ENCODE measurements around the gene SMOC1.
"Not testable (repeated sequence)": the region's sequence is repeated elsewhere in the genome, so short reads cannot be mapped to it uniquely, and the experiment has no call there.

The SMOC1 gene

DNA sequence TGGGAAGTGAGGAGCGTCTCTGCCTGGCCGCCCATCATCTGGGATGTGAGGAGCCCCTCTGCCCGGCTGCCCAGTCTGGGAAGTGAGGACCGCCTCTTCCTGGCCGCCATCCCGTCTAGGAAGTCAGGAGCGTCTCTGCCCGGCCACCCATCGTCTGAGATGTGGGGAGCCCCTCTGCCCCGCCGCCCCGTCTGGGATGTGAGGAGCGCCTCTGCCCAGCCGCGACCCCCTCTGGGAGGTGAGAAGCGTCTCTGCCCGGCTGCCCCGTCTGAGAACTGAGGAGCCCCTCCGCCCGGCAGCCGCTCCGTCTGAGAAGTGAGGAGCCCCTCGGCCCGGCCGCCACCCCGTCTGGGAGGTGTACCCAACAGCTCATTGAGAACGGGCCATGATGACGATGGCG is 23.8 kb downstream of the SMOC1 start:
- not testable (repeated sequence) for DNase-seq

DNA sequence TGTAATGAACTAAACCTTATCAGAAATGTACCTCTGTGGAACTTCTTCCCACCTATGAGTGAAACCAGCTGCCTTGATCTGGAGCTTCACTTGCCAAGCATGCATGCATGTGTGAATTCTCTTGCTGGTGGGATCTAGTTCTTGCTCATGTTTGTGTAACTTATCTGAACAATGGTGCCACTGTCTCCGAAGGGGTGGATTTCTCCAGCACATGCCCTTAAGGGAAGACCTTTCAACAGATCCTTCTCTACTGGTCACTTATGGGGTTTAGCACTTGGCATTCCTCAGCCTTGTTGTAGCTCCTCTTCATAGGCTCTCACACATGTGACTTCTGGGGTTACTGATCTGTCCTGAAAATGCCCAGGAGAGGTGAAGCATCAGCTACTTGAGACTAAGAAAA is 25.0 kb downstream of the SMOC1 start:
- DNase-seq = no peak

DNA sequence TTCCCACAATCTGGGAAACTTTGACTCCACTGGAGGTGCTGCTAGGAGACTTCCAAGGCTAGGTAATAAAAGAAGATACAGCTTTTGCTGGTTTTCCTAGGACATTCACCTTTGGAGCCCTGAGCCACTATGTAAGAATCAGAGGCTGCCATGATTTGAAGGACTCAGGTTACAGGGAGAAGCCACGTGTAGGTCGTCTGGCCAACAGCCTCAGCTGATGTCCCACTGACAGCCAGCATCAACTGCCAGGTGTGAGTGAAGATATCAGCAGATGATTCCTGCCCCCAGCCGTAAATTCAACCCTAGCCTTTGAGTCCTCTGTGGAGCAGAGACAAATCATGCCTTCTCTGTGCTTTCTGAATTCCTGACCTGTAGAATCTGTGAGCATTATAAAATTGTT is 27.0 kb downstream of the SMOC1 start:
- DNase-seq = no peak

DNA sequence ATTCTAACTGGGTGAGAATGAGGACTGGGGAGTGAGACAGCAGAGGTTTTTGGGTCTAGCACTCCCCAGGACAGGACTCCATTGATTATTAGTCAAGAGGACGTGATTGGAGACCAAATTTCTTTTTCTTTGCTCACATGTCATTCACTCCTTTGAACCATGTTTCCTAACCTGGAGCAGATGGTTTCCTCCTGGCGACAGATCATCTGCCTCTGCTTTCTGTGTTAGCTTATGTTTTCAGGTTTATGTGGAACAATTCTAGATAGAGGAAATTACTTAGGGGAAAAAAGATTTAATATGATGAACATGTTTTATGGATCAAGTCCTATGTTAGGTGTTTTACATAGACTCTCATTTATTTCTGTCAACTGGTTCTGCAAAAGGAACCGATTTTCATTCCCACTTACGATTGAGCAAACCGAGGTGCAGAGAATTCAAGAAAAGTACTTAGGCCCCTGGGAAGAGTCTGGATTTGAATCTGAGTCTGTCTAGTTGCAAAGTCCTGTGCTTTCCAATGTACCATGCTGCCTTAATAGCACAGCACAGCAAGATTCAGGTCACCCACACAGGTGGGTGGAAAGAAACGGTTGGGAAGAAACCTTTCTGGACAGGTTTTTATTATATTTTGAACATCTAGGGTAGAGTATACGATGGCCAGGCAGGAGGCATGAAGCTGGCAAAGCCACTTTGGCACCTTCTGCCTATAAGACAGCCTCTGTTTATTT is 30.8 kb downstream of the SMOC1 start:
- no peak for DNase-seq

DNA sequence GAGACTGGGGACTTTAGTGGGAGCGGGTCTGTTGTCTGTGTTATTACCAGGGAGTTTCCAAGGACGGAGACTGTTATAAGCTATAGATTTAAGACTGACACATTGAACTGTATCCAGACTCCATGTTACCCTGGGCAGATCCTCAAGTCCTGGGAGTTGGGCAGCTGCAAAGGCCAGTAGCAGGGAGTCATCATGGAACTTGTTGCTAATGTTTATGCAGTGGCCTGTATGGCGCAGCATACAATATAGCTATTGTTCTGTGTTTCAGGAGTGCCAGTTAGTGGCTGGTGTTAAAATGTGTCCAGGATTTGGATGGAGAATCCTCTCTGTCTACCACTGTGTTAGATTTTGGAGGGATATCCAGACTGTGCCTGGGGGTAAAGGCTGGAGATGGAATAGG is 31.7 kb downstream of the SMOC1 start:
- DNase-seq = no peak

DNA sequence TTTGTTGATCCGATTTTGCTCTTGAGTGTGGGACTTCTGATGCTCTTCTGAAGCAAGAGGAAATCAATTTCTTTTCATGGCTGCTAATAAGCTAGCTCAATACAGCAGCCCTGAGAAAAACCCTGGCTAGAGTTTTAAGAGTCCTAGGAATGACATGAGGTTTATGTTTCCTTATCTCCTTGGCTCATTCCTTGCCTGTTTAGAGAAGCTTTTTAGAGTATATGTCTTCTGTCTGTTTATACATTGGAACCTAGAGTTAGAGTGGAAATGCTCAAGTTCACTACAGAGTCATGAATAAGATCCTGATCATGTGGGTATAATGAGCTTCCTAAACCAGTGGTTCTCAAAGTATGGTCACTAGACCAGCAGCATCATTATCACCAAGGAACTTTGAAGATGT is 34.5 kb downstream of the SMOC1 start:
- DNase-seq = no peak

DNA sequence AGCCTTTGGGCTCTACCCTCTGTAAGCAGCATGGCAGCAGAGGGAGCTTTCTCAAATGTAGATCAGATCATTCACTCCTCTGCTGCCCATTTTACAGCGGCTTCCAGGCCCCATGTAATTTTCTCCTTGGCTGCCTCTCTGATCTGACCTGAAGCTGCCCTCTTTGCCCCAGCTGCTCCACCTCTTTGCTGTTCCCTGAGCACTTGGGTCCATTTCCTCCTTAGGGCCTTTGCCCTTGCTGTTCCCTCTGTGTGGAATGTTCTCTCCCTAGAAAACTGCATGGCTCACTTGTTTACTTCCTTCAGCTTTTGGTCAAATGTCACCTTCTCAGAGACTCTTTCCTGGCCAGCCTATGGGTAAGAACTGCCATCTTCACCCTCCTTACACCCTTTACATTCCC is 37.2 kb downstream of the SMOC1 start:
- no peak for DNase-seq

DNA sequence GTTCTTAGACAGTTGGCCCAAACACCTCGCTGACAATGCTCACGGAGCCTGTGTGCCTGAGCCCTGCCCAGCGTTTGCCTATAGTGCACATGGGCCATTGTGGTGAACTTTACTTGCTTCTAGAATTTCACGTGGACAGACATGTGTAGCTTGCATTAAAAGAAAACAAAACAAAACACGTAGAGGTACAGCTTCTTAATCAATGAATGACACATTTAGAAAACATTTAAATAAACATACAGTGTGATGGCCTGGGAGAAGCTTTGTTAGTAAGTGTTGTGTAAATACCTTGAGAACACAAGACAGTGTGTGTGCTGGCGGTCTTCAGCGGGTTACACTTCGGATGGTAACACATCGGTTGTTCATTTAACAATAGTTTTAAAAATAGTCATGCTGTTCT is 38.1 kb downstream of the SMOC1 start:
- no peak for DNase-seq

DNA sequence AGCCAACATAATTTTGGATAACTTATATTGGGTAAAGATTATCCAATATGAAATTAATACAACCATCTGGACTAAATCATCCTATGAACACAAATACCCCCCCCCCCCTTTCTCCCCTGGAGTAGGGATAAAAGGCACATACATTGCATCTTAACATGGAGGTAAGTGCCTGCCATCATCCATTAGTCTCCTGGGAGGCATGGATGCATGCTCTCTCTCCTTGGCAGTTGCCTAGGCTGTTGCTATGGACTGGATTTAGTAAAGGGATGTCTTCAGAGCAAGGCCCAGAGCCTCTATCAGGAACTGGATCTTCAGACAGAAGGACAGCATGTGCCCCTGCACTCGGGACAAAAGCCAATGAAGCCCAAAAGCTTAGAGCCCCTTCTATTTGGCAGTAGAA is 40.6 kb downstream of the SMOC1 start:
- DNase-seq = no peak

DNA sequence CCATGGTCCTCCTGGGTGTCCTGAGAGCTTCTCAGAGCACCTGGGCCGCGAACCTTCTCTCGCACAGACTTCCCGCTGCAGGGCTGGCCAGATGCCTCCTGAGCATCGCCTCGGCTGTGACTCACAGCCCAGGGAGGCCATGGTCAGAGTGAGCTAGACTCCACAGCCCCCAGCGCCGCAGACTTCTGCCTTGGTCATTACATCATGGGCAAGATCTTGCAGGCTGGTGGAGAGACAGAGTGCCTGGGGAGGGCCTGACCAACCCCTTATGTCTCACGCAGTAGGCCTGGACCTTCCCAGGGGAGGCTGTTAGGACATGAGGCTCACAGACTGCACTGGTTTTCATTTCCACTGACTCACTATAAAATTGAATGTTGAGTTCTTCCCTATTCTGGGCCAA is 41.8 kb downstream of the SMOC1 start:
- DNase-seq = no peak

DNA sequence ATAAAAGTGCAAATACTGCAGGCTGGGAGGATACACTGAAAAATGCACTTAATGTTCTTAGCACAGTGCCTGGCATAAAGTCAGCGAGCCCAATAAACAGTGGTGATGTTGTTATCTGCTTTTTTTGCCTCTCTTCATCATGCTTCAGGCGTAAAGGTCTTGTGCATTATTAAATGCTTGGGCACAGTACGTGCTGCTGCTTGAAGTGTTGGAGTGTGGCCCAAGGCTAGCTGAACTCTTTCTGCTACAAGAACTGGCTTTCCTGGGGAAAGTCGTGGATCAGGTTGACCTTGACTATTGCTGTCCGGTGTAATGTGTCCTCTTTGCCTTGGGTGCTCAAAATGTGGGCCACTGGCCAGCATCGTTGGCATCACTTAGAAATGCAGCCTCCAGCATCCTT is 43.0 kb downstream of the SMOC1 start:
- DNase-seq = no peak

DNA sequence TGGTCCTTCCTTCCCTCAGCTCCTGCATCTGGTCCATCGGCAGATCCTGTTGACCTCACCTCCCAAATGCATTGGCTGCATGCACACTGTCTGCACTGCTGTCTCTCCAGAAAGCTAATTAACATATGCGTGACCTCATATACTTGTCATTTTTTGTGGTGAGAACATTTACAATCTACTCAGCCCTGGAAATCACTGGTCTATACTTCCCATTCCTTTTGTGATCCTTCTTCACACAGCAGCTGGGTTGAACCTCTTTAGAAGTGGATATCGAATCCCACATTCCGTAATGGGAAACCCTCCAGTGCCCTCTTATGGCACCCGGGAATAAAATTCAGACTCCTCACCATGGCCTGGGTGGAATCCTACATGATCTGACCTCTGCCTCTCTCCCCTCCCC is 45.0 kb downstream of the SMOC1 start:
- no peak for DNase-seq

DNA sequence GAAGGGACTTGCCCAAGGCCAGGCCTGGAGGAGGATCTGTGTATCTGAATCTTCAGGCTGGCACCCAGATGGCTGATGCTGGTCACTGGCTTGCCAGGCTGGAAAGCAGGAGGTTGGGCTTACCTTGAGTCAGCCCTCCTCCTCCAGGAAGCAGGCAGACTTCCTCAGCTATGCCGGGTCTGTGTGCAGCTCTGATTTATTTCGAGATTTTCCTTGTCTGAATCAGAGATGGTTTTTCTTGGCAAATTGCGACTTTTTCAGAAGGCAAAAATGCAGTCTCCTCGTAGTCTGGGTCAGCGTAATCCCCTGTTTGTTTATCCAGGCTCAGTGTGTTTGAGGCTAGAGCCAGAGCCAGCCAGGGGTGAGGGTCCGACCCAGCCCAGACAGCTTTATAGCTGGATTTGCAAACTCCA is 48.9 kb downstream of the SMOC1 start:
- no peak for DNase-seq

DNA sequence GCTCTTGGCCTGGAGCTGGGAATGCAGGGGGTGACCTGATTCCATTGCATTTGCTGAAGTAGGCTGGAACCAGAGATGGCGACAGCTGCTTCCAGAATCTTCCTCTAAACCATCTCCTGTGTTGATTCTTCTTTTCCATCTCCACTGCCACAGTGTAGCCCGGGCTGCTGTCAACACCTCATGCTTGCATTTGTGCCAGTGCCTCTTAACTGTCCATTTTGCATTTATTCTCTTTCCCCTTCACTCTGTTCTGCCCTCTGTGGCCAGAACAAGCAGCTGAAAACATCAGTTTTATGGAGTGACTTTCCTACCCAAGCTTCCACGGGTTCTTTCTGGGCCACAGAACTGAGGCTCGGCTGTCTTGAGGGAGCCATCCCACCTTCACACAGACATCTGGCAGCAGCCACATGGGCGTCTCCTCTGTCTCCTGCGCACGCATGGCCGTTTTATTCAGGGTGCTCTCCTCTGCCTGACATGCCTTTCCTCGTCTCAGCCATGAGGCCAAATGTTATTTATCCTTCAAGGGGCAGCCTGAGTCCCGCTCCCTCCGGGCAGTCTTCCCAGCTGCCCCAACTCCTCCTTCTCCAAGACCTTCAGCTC is 51.7 kb downstream of the SMOC1 start:
- no peak for DNase-seq

DNA sequence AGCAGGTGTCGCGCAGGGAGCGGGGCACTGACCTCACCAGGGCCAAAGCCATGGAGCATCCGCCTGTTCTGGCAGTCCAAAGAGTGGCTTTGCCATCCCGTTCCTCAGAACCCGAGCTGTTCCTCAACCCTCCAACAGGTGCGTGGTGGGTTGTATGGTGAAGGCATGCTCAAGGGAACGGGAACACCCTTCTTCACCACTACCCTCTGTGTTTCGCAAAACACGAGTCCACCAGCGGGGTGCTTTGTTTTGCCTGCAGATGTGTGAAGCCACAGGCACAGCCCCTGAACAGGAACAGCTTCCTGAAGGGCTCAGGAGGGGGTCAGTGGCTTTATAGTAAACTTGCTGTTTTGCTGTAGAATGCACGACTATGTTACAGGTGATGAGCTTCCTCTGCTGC is 52.7 kb downstream of the SMOC1 start:
- no peak for DNase-seq

DNA sequence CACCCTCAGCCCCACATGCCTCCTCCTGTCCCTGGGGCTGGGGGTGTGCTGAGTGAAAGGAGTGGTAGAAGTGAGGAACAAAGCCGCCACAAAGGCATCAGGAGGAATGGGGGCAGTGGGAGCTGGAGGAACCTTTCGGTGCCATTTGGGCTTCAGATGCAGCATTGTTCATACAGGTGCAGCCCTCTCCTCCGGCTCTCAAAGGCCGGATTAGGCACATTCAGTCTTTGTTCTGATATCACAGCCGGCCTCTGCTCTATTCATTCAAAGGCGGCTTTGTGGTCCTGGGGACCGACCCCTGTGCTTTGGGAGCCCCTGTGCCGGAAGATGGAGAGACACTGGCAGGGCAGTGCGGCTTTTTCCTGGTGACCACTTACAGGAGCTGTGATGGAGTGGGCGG is 53.2 kb downstream of the SMOC1 start:
- no peak for DNase-seq

DNA sequence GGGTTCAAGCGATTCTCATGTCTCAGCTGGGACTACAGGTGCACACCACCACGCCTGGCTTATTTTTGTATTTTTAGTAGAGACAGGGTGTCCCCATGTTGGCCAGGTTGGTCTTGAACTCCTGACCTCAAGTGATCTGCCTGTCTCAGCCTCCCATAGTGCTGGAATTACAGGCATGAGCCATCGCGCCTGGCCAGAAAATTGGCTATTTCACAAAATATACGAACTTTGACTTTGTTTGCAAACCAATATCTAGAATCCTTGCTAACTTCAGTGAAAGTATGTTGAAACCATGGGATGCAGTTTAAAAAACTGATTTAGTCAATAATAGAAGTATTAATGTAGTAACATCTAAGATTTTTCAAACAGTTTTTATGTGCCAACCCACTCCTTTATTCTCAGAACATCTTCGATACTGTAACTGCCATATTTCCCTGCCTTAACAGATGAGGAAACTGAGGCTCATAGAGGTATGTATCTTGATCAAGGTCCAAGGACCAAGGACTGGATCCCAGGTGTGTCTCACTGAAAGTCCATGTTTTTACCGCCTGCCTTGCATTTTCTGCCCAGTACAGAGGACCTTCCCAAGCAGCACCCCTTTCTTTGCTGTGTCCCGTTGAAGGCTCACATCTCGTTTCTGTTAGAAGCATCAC is 54.5 kb downstream of the SMOC1 start:
- no peak for DNase-seq

DNA sequence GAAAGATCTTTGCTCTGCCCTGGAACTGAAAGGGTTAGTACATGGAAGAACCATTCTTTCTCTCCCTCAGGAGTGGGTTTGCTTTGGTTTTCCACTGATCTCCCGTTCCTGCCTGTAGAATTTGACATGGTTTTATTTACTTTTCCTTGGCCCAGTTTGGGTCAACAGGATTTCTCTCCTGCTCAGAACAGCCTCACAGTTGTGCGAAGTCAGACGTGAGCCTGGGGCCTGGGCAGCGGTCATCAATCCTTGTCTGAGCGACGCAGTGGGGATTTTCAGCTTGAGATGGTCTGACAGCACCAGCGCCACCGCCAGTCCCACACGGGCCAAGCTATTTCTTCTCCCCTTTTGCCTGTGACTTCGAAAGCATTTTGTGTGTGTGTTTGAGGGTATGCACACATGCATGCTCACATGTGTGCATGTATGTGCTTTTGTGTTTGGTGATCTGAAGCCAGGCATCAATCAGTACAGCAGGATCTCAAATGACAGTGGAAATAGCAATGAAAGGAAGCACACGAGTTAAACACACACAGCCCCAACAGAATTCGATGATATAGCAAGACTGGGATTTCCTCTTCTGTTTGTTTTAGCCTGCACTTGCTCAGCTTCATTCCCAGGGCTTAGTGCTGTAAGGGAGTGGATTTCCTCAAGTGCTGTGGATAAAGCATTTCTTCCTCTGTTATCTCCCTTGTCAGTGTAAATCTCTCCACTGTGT is 58.3 kb downstream of the SMOC1 start:
- DNase-seq = no peak

DNA sequence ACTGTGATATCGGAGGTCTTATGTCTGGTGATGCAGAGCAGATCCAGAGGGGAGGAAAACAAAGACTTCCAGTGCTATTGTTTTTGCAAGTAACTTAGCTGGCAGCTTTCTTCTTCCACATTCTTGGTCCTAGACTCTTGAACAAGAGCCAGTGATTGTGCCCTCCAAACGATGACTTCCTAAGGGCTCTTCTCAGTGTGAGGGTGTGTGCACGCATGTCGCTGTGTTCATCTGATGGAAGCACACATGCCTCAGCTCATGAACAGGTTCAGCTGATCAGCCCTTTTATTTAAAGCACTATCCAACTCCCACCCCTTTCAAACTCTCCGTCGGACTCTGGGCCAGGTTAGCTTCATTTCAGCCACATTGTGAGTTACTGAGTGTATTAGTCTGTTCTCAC is 59.5 kb downstream of the SMOC1 start:
- no peak for DNase-seq

DNA sequence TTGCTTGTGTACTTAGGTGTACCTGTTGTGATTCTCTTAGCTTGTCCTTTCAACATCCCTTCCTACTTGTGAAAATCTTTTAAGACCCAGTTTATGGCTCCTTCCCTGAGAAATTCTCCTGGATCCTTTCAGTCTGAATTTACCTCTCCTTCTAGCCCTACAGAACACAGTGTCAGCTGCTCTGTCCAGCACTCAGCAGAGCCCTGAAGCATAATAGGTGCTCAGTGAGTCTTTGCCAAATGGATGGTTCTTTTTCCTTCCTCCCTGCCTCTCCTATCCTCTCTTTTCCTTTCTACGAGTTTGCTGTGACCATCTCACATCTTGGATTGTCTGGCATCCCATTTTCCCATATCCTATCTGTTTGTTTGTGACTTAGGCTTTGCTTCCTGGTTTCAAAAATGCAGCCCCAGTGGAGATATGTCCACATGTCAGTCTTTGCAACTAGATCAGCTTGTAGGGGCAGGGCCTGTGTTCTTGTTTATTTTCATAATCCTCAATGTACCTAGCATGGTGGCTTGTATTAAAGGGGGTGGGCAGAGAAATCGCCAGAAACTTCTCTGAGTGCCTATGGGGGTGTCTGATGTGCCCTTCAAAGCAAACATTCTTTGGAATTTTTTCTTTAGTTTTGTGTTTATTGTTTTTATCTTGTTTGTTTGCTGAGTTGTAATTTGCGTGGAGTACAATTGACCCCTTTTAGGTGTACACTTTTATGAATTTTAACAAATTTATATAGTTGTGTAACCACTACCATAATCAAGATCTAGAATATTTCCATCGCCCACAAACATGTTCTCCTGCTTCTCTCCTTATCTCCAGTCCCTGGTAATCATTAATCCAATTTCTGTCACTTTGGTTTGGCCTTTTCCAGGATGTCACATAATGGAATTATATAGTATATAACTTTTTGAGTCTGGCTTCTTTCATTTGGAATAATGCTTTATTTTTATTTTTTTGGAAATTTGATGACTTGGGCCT is 62.8 kb downstream of the SMOC1 start:
- no peak for DNase-seq

DNA sequence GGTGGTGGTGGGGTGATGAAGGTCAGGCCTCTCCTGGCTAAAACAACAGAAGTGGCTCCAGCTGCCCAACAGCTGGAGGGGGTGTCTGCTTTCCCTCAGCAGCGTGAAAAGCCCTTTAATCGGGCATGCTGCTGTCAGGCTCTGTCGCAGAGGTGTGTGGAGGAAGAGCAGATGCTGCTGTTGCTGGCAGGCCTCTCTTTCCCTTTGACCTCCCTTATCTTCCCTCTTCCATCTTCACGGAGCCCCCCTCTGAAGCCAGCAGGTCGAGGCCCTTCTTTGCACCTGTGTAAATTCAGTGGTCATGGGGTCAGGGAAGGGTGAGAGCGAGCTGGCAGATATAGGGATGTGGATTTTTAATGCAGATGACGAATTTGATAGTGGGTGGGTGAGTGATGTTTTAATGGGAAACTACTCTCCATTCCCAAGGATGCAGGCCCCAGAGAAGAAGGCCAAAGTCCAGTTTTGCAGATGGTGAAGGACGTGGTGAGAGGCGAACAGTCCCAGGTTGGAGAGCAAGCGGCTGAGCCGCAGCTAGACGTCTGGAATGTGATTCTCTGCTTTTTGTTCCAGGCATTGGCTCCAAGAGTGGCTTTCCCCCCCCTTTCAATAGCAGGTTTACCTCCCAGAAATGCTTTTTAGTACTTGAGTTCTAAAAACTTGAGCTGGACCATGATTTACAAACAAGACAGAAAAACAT is 64.0 kb downstream of the SMOC1 start:
- DNase-seq = no peak

DNA sequence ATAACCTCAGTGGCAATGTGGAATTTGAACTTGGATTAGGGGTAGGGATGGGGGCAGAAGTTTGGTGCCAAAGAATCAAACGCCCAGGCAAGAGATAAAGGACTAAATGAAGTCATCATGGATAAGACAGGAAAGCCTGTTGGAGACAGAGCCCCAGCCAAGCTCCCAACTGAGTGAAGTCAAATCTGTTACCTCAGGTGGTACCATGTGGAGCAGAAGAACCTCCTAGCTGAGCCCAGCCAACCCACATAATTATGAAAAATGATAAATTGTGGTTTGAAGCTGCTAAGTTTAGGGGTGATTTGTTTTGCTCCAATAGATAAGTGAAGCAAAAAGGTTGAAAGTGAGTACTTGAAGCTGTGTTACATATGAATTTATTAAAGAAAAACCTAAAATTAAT is 66.1 kb downstream of the SMOC1 start:
- no peak for DNase-seq
